ENCODE measurements around the gene CAMTA1. TPM values are rescaled to one million over a fixed set of nuclear protein-coding genes. Genes with fewer than 3 reads are reported as not detected.
A peak's percentile ranks its signal among the peaks of the same experiment; 100 is the strongest.

The CAMTA1 gene
- total and polyA plus RNA-seq, 4 donors, result 48.1 to 140 (median 52.3) TPM

GRCh38 chr1:7400566-7400965, 615.3 kb downstream of the CAMTA1 start:
- H3K27ac ChIP-seq (ENCODE audit: low read depth in 1 of 2, low read length in 1 of 2), result no peak overlapping the region
- no peaks in the 10 kb centered on the region for H3K27me3 ChIP-seq (ENCODE audit: control insufficient read depth in 3 of 3, insufficient read depth in 3 of 3, low read length in 2 of 3)
- ATAC-seq (ENCODE audit: insufficient read depth, low FRiP score) (no peak), DNase-seq (no peak)
- peaks cover 0 to 1% (median 0%) of the 10 kb centered on the region in 5 donors for H3K4me1 ChIP-seq (ENCODE audit: control insufficient read depth in 5 of 5, insufficient read depth in 5 of 5, low read length in 5 of 5)
- TF ChIP-seq, protein P1, sequence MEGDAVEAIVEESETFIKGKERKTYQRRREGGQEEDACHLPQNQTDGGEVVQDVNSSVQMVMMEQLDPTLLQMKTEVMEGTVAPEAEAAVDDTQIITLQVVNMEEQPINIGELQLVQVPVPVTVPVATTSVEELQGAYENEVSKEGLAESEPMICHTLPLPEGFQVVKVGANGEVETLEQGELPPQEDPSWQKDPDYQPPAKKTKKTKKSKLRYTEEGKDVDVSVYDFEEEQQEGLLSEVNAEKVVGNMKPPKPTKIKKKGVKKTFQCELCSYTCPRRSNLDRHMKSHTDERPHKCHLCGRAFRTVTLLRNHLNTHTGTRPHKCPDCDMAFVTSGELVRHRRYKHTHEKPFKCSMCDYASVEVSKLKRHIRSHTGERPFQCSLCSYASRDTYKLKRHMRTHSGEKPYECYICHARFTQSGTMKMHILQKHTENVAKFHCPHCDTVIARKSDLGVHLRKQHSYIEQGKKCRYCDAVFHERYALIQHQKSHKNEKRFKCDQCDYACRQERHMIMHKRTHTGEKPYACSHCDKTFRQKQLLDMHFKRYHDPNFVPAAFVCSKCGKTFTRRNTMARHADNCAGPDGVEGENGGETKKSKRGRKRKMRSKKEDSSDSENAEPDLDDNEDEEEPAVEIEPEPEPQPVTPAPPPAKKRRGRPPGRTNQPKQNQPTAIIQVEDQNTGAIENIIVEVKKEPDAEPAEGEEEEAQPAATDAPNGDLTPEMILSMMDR (IDR thresholded peaks at IDR 0.05; ENCODE audit: control extremely low read depth, extremely low read depth), result no peak
- H3K9ac ChIP-seq (ENCODE audit: insufficient read depth in 1 of 2, low read length in 2 of 2), result no peak overlapping the region
- no peak overlapping the region for H3K4me3 ChIP-seq
- 94 to 100% methylated on average over 1 of the region's 1 CpG for WGBS, 2 donors
- peaks cover 0 to 4% (median 3%) of the 10 kb centered on the region in 4 donors for H3K9me3 ChIP-seq (ENCODE audit: control insufficient read depth in 4 of 4, insufficient read depth in 3 of 4, low read length in 3 of 4)
- no peaks in the 10 kb centered on the region for H3K36me3 ChIP-seq (ENCODE audit: control insufficient read depth in 4 of 4, insufficient read depth in 4 of 4, low read length in 4 of 4)

DNA sequence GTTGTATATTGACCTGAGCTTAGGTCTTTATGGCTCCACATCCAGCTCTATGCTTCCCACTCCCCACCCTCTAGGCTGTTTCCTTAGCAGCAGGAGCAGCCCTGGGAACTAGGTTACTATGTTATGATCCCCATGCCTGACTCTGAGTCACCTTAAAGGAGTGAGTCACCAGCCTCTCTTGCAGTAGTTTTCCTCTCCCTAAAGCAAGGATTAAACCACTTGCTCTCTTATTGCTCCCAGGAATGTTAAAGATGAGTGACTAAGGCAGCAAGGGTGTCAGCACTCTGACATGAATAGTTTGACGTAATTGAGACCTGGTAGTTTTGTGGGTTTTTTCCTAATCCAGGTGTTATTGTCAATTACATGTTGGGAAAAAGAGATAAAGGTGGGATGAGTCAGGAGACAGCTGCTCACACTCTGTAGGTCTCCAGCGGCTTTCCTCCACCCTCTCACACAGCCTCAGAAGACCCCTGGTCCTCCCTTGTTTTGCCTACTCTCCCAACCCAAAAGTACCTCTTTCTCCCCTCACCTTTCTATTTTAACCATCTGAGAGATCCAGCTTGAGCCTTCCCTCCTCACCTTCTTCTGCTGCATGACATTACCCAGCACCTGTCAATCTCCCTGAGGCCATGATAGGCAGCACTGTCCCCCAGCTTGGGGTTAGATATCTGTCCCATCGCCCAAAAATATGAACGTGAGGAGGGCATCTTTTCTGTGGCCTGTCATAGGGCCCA, 616.7 kb downstream of the CAMTA1 start:
- WGBS, 2 donors, result 83 to 91% methylated on average over 4 of the region's 4 CpGs
- Histone ChIP-seq H3K27ac (ENCODE audit: low read depth in 1 of 2, low read length in 1 of 2) (no peak overlapping the region), H3K9ac (ENCODE audit: insufficient read depth in 1 of 2, low read length in 2 of 2) (no peak overlapping the region), H3K36me3 (ENCODE audit: control insufficient read depth in 4 of 4, insufficient read depth in 4 of 4, low read length in 4 of 4) (no peaks in the 10 kb centered on the region), H3K4me3 (no peak overlapping the region), H3K27me3 (ENCODE audit: control insufficient read depth in 3 of 3, insufficient read depth in 3 of 3, low read length in 2 of 3) (no peaks in the 10 kb centered on the region), H3K4me1 (ENCODE audit: control insufficient read depth in 5 of 5, insufficient read depth in 5 of 5, low read length in 5 of 5) (peaks cover 0 to 1% (median 0%) of the 10 kb centered on the region in 5 donors), H3K9me3 (ENCODE audit: control insufficient read depth in 4 of 4, insufficient read depth in 3 of 4, low read length in 3 of 4) (peaks cover 0 to 4% (median 3%) of the 10 kb centered on the region in 4 donors)
- TF ChIP-seq, protein P1 (IDR thresholded peaks at IDR 0.05; ENCODE audit: control extremely low read depth, extremely low read depth), result no peak
- no peak for DNase-seq
- no peak for ATAC-seq (ENCODE audit: insufficient read depth, low FRiP score)

- TF ChIP-seq, protein P1 (IDR thresholded peaks at IDR 0.05; ENCODE audit: control extremely low read depth, extremely low read depth), result no peak
- no peak for ATAC-seq (ENCODE audit: insufficient read depth, low FRiP score)
- Histone ChIP-seq H3K4me3 (no peak overlapping the region), H3K27me3 (ENCODE audit: control insufficient read depth in 3 of 3, insufficient read depth in 3 of 3, low read length in 2 of 3) (no peaks in the 10 kb centered on the region), H3K9me3 (ENCODE audit: control insufficient read depth in 4 of 4, insufficient read depth in 3 of 4, low read length in 3 of 4) (peaks cover 0 to 4% (median 3%) of the 10 kb centered on the region in 4 donors), H3K9ac (ENCODE audit: insufficient read depth in 1 of 2, low read length in 2 of 2) (no peak overlapping the region), H3K4me1 (ENCODE audit: control insufficient read depth in 5 of 5, insufficient read depth in 5 of 5, low read length in 5 of 5) (peaks cover 0 to 1% (median 0%) of the 10 kb centered on the region in 5 donors), H3K27ac (ENCODE audit: low read depth in 1 of 2, low read length in 1 of 2) (no peak overlapping the region), H3K36me3 (ENCODE audit: control insufficient read depth in 4 of 4, insufficient read depth in 4 of 4, low read length in 4 of 4) (no peaks in the 10 kb centered on the region)
- DNase-seq, result peak in 1 of 3 donors; percentile 1
- WGBS, 2 donors, result 75 to 90% methylated on average over 2 of the region's 2 CpGs
Measured at GRCh38 chr1:7402548-7402850, 617.2 kb downstream of the CAMTA1 start.

Measured in lung (tissue), 12 donors.